Upper lobe of right lung (tissue), 1 donor: ENCODE data around the gene CNGB1. TPM values are rescaled to one million over a fixed set of nuclear protein-coding genes. Genes with fewer than 3 reads are reported as not detected.

Experiments used
- ATAC-seq: fragments of 200-7000 bp; cut with Tn5 transposase; one replicate; pipeline ENCODE4 v1.9.1; 2020; ENCODE audit warnings: mild to moderate bottlenecking, moderate library complexity
- DNase-seq: peaks from one replicate; pipeline ENCODE4 v3.0.0-alpha.2; 2020
- H3K27ac ChIP-seq: fragments of 200-600 bp; one replicate; pipeline ENCODE4 v1.8.0; 2022
- H3K27me3 ChIP-seq: fragments of 200-600 bp; one replicate; pipeline ENCODE4 v1.8.0; 2022; ENCODE audit warnings: mild to moderate bottlenecking
- H3K36me3 ChIP-seq: fragments of 200-600 bp; one replicate; pipeline ENCODE4 v1.8.0; 2022
- H3K4me1 ChIP-seq: fragments of 200-600 bp; one replicate; pipeline ENCODE4 v1.8.0; 2022
- H3K4me3 ChIP-seq: fragments of 200-600 bp; one replicate; pipeline ENCODE4 v1.8.0; 2022; ENCODE audit warnings: mild to moderate bottlenecking
- H3K9me3 ChIP-seq: fragments of 200-600 bp; one replicate; pipeline ENCODE4 v1.8.0; 2022
- intact Hi-C: fragments of 100-400 bp; cut with DNase I; formaldehyde crosslinking; loops from one replicate; pipeline ENCODE4 v1.11.0; 2022
- total RNA-seq: library from RNA; stranded (reverse); fragmentation: NEBNext Ultra II Directional; extraction: Animal tissue kit (Norgen Biotek cat#: 25700); gene quantifications from one replicate; pipeline ENCODE4 v1.2.1, GENCODE V29; 2021
- TF ChIP-seq, protein P1 (sequence below): fragments of 200-600 bp; IDR thresholded peaks from one replicate; pipeline ENCODE4 v1.8.0; 2022; ENCODE audit warnings: antibody characterized with exemption
- donor health status: DM: no; HTN: yes; CAD: no; lungs with severe emphysema.

The CNGB1 gene
- total RNA-seq, 1 donor from 2014 or later = not detected

GRCh38 chr16:57959121-57959520 lies 11.8 kb downstream of the CNGB1 start:
- TF ChIP-seq, protein P1, sequence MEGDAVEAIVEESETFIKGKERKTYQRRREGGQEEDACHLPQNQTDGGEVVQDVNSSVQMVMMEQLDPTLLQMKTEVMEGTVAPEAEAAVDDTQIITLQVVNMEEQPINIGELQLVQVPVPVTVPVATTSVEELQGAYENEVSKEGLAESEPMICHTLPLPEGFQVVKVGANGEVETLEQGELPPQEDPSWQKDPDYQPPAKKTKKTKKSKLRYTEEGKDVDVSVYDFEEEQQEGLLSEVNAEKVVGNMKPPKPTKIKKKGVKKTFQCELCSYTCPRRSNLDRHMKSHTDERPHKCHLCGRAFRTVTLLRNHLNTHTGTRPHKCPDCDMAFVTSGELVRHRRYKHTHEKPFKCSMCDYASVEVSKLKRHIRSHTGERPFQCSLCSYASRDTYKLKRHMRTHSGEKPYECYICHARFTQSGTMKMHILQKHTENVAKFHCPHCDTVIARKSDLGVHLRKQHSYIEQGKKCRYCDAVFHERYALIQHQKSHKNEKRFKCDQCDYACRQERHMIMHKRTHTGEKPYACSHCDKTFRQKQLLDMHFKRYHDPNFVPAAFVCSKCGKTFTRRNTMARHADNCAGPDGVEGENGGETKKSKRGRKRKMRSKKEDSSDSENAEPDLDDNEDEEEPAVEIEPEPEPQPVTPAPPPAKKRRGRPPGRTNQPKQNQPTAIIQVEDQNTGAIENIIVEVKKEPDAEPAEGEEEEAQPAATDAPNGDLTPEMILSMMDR = no peak
- no peak for DNase-seq

GRCh38 chr16:57958544-57958943 lies 12.4 kb downstream of the CNGB1 start:
- Histone ChIP-seq H3K36me3 (no peaks in the 10 kb centered on the region), H3K27me3 (no peaks in the 10 kb centered on the region), H3K27ac (no peak overlapping the region), H3K9me3 (no peaks in the 10 kb centered on the region), H3K4me1 (no peaks in the 10 kb centered on the region), H3K4me3 (no peak overlapping the region)
- ATAC-seq (no peak), DNase-seq (no peak)
- intact Hi-C loops = no loop called here
- TF ChIP-seq, protein P1 = no peak

More at GRCh38 chr16:57959121-57959520, 11.8 kb downstream of the CNGB1 start:
- no peaks in the 10 kb centered on the region for H3K4me1 ChIP-seq
- no peaks in the 10 kb centered on the region for H3K9me3 ChIP-seq
- intact Hi-C loops = no loop called here
- no peak for ATAC-seq
- H3K36me3 ChIP-seq = no peaks in the 10 kb centered on the region
- H3K4me3 ChIP-seq = no peak overlapping the region
- no peak overlapping the region for H3K27ac ChIP-seq
- H3K27me3 ChIP-seq = no peaks in the 10 kb centered on the region

- Histone ChIP-seq H3K4me3 (no peak overlapping the region), H3K27me3 (no peaks in the 10 kb centered on the region), H3K36me3 (no peaks in the 10 kb centered on the region), H3K27ac (peak overlapping the region; percentile 17), H3K9me3 (no peaks in the 10 kb centered on the region), H3K4me1 (peaks cover under 1% of the 10 kb centered on the region)
- intact Hi-C loops = no loop called here
- DNase-seq (peak; percentile 62), ATAC-seq (peak; percentile 37)
- TF ChIP-seq, protein P1 = no peak
These were observed 13.1 kb downstream of the CNGB1 start for GRCh38 chr16:57957673-57958392.

- peak; percentile 56 for DNase-seq
- TF ChIP-seq, protein P1 = no peak
- no peaks in the 10 kb centered on the region for H3K36me3 ChIP-seq
These were observed 13.8 kb downstream of the CNGB1 start for GRCh38 chr16:57956924-57957672.

GRCh38 chr16:57956270-57956808 lies 14.6 kb downstream of the CNGB1 start:
- TF ChIP-seq, protein P1 = no peak
- Histone ChIP-seq H3K36me3 (no peaks in the 10 kb centered on the region), H3K27ac (no peak overlapping the region), H3K4me3 (no peak overlapping the region), H3K9me3 (no peaks in the 10 kb centered on the region), H3K27me3 (no peaks in the 10 kb centered on the region), H3K4me1 (peaks cover 4% of the 10 kb centered on the region)
- ATAC-seq (no peak), DNase-seq (no peak)
- intact Hi-C loops = no loop called here

More at GRCh38 chr16:57956924-57957672, 13.8 kb downstream of the CNGB1 start:
- H3K27ac ChIP-seq = peak overlapping the region; percentile 17
- no peaks in the 10 kb centered on the region for H3K27me3 ChIP-seq
- H3K9me3 ChIP-seq = no peaks in the 10 kb centered on the region
- no peak overlapping the region for H3K4me3 ChIP-seq
- no peak for ATAC-seq
- intact Hi-C loops = no loop called here
- peaks cover 4% of the 10 kb centered on the region for H3K4me1 ChIP-seq
